Measurements from ENCODE around the gene STPG3. TPM values are rescaled to one million over a fixed set of nuclear protein-coding genes. Genes with fewer than 3 reads are reported as not detected.
A peak's percentile ranks its signal among the peaks of the same experiment; 100 is the strongest.

The STPG3 gene
- total and polyA plus RNA-seq, 2 of the 13 experiments (the other 11 are each of a cell fraction or from before 2014, with no cell fraction given), result not detected

DNA sequence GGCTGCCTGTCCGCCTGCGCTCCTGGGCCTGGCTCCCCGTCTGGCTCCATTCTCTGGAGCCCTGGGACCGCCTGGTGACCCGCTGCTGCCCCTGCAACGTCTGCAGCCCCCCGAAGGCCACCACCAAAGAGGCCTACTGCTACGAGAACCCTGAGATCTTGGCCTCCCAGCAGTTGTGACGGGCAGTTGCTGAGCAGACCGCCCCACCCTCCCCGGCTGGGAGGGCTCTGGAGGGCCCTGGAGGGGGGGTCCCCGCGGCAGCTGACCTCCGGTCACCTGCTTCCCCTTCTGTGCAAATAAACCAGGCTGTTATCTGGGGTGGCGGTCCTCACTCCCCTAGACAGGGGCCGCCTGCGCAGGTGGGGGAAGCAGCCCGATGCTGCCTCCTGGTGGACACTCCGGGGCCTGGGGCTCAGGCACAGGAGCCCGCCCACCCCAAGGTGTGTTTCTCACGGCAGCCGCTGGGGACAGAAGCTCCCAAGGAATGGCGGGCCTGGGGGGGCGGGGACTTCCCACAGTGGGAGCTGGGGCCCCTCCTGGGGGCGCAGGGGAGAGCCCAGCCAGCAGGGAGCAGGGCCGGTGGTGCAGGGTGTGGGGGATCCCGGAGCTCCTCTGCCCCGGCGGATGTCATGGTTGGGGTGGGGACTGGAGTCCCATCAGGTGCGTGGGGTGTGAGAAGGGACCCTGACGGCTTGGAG is 14.7 kb upstream of the STPG3 start (continued):
- TF ChIP-seq MAZ (IDR thresholded peaks at IDR 0.05; ENCODE audit: borderline replicate concordance, low read depth, low read length) (peak; percentile 63; the same call in 1 of the 2 replicates), MAZ (CRISPR knock-in tag; IDR thresholded peaks at IDR 0.05; ENCODE audit: low read depth) (peak; percentile 87), ZNF777 (CRISPR knock-in tag; IDR thresholded peaks at IDR 0.05) (peak; percentile 51; the same call in 1 of the 2 replicates), ZNF549 (CRISPR knock-in tag; IDR thresholded peaks at IDR 0.05) (no peak), ATF4 (CRISPR knock-in tag; IDR thresholded peaks at IDR 0.05) (peak in 1 of 2 experiments; percentile 59; a peak in 2 of 4 replicates), RELA (CRISPR knock-in tag; IDR thresholded peaks at IDR 0.05) (no peak; the same call in 1 of the 2 replicates), ZNF768 (CRISPR knock-in tag; IDR thresholded peaks at IDR 0.05) (no peak), NBN (conservative IDR thresholded peaks at IDR 0.05) (no peak), GPN1 (CRISPR knock-in tag; IDR thresholded peaks at IDR 0.05; ENCODE audit: borderline replicate concordance) (no peak), ZBTB20 (CRISPR knock-in tag; IDR thresholded peaks at IDR 0.05; ENCODE audit: borderline replicate concordance, low read depth) (peak; percentile 75; the same call in 1 of the 2 replicates), BATF2 (CRISPR knock-in tag; IDR thresholded peaks at IDR 0.05) (no peak; the same call in 1 of the 2 replicates), HOXA9 (CRISPR knock-in tag; IDR thresholded peaks at IDR 0.05; ENCODE audit: borderline replicate concordance) (no peak), KDM3A (CRISPR knock-in tag; IDR thresholded peaks at IDR 0.05; ENCODE audit: low read depth) (peak; percentile 83), ZNF614 (CRISPR knock-in tag; IDR thresholded peaks at IDR 0.05; ENCODE audit: borderline replicate concordance) (no peak), ATAD3A (CRISPR knock-in tag; IDR thresholded peaks at IDR 0.05) (no peak), RXRA (CRISPR knock-in tag; IDR thresholded peaks at IDR 0.05) (peak; percentile 94), FOXA3 (CRISPR knock-in tag; IDR thresholded peaks at IDR 0.05) (peak; percentile 71), GABPA (IDR thresholded peaks at IDR 0.05; ENCODE audit: low read depth, low read length) (no peak), GABPA (CRISPR knock-in tag; IDR thresholded peaks at IDR 0.05; ENCODE audit: low read depth) (no peak), ZFP36 (IDR thresholded peaks at IDR 0.05; ENCODE audit: borderline replicate concordance, low read depth, low read length, partially characterized antibody) (no peak), SAP130 (CRISPR knock-in tag; IDR thresholded peaks at IDR 0.05; ENCODE audit: low read depth) (peak; percentile 86)
- TF ChIP-seq, protein P1, sequence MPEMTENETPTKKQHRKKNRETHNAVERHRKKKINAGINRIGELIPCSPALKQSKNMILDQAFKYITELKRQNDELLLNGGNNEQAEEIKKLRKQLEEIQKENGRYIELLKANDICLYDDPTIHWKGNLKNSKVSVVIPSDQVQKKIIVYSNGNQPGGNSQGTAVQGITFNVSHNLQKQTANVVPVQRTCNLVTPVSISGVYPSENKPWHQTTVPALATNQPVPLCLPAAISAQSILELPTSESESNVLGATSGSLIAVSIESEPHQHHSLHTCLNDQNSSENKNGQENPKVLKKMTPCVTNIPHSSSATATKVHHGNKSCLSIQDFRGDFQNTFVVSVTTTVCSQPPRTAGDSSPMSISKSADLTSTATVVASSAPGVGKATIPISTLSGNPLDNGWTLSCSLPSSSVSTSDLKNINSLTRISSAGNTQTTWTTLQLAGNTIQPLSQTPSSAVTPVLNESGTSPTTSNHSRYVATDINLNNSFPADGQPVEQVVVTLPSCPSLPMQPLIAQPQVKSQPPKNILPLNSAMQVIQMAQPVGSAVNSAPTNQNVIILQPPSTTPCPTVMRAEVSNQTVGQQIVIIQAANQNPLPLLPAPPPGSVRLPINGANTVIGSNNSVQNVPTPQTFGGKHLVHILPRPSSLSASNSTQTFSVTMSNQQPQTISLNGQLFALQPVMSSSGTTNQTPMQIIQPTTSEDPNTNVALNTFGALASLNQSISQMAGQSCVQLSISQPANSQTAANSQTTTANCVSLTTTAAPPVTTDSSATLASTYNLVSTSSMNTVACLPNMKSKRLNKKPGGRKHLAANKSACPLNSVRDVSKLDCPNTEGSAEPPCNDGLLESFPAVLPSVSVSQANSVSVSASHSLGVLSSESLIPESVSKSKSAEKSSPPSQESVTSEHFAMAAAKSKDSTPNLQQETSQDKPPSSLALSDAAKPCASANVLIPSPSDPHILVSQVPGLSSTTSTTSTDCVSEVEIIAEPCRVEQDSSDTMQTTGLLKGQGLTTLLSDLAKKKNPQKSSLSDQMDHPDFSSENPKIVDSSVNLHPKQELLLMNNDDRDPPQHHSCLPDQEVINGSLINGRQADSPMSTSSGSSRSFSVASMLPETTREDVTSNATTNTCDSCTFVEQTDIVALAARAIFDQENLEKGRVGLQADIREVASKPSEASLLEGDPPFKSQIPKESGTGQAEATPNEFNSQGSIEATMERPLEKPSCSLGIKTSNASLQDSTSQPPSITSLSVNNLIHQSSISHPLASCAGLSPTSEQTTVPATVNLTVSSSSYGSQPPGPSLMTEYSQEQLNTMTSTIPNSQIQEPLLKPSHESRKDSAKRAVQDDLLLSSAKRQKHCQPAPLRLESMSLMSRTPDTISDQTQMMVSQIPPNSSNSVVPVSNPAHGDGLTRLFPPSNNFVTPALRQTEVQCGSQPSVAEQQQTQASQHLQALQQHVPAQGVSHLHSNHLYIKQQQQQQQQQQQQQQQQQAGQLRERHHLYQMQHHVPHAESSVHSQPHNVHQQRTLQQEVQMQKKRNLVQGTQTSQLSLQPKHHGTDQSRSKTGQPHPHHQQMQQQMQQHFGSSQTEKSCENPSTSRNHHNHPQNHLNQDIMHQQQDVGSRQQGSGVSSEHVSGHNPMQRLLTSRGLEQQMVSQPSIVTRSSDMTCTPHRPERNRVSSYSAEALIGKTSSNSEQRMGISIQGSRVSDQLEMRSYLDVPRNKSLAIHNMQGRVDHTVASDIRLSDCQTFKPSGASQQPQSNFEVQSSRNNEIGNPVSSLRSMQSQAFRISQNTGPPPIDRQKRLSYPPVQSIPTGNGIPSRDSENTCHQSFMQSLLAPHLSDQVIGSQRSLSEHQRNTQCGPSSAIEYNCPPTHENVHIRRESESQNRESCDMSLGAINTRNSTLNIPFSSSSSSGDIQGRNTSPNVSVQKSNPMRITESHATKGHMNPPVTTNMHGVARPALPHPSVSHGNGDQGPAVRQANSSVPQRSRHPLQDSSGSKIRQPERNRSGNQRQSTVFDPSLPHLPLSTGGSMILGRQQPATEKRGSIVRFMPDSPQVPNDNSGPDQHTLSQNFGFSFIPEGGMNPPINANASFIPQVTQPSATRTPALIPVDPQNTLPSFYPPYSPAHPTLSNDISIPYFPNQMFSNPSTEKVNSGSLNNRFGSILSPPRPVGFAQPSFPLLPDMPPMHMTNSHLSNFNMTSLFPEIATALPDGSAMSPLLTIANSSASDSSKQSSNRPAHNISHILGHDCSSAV (CRISPR knock-in tag; IDR thresholded peaks at IDR 0.05; ENCODE audit: borderline replicate concordance), result no peak

Data from HepG2 (cell line).